ENCODE data around the gene PSPC1.
"Not testable (repeated sequence)": the region's sequence is repeated elsewhere in the genome, so short reads cannot be mapped to it uniquely, and the experiment has no call there.

DNA sequence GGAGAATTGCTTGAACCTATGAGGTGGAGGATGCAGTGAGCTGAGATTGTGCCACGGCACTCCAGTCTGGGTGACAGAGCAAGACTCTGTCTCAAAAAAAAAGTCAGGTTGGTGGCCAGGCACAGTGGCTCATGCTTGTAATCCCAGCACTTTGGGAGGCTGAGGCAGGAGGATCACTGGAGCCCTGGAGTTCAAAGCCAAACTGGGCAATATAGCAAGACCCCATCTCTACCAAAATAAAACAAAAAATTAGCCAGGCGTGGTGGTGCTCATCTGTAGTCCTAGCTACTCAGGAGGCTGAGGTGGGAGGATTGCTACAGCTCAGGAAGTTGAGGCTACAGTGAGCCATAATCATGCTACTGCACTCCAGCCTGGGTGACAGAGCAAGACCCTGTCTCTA lies 33.1 kb upstream of the PSPC1 start:
- TF ChIP-seq CTCF, POLR2A (IDR thresholded peaks at IDR 0.05): not testable (repeated sequence)
